Stimulated activated CD4-positive, alpha-beta T cell treated with anti-CD3 and anti-CD28 coated beads, Interleukin-12 subunit alpha, Interleukin-12 subunit beta, amount 100 ng/mL, for 24 hours (primary cell): ENCODE data around the gene HSPA12B.
A peak's percentile ranks its signal among the peaks of the same experiment; 100 is the strongest.

Source experiments
- DNase-seq, 2 experiments: peaks; one replicate each; pipeline ENCODE4 v3.0.0-alpha.2; 2020; ENCODE audit warnings: low read depth in 2 of 2

HSPA12B gene

DNA sequence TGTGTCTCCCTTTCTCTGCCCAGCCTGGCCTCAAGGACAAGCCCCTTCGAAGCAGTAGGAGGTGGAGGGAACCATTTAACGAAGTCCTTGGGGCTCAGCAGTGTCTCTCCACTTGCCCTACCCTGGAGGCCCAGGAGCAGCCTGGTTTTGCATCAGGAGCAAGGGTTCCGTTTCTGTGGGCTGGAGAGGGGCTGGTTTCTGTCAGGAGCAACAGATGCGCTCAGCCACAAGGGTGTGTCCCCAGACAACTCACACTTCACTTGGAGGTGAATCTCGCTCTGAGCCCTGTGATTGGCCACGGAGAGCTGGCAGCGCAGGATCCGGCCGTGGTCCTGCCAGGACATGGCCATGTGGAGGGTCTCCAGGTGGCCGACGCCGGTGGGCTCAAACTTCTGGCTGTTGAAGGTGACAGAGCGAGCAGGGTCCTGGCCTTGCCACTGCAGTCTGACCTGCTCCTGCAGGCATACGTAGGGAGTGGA, 27.0 kb upstream of the HSPA12B start:
- DNase-seq = no peak

DNA sequence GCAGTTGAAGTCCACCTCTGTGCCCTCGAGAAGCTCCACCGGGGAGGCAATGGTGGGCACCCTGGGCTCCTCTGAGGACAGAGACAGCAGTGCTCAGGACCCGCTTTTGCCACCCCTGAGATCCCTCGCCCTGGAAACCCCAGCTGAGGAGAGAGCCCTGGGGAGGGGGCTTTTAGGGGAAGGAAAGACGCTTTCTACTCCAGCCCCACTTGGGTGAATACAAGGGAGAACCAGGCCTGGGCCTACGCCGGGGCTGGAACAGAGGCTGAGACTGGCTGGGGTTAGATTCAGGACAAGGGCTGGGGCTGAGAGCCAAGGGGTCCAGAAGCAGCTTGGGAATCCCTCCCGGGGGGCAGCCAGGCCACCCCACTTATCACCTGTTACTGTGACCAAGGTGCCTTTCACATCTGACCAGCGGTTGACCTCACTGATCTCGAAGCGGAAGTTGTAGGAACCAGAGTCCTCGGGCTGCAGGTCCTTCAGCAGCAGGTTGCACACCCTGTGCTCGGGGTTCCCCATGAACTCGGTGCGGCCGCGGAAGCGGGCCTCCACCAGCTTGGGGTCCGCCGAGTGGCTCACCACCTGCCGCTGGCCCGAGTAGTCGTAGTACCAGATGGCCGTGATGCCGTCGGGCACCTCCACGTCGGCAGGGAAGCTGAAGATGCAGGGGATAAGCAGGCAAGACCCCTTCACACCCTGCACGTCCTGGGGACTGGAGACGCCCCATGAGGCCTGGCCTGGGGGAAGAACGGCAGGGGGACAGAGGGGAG, 26.3 kb upstream of the HSPA12B start:
- no peak for DNase-seq

DNA sequence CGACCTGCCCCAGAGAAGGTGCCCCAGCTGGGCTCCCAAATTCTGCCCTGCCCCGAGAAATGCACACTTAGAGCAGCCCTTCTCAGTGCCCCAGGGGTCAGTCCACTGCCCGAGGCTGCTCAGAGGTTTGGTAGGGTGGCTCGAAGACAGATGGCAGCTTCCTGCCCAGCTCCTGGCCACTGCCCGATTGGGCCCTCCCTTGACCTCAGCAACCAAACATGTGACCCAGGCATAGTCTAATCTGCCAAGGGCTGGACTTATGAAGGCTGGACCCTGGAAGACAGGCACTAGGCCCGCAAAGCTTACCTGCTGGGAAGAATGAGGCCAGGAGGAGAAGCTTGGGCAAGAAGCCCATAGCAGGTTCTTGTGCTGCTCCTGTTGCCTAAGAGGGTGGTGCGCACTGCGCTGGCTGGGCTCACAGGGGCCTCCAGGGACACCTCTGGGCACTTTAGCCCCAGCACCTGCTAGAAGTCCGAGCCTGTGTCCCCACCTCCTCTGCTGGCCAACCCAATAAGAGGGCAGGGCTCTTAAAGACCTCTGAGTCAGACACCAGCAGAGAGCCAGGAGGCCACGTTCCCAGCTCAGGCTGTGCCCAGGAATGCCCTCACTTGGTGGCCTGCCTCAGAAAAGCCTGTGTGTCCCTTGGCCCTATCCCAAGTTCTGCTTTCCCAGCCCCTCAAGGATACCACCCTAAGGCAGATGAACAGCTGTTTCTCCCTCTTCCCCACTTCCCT, 25.5 kb upstream of the HSPA12B start:
- no peak for DNase-seq

DNA sequence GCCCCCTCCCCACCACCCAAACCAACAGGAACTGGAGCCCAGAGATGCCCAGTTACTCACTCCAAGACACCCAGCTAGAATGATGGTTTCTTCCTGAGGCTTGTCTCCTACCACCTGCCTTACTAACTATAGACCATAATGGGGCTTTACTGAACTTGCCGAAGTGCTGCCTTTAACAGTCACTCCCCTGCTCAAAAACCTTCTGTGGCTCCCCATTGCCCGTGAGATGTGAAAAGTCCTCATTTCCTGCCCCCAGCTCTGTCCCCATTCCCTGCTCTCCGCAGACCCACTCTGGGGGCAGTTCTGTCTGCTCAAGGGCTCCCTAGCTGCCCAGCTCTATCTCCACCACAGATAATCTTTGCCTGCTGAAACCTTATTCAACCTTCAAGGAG, 25.0 kb upstream of the HSPA12B start:
- no peak for DNase-seq

DNA sequence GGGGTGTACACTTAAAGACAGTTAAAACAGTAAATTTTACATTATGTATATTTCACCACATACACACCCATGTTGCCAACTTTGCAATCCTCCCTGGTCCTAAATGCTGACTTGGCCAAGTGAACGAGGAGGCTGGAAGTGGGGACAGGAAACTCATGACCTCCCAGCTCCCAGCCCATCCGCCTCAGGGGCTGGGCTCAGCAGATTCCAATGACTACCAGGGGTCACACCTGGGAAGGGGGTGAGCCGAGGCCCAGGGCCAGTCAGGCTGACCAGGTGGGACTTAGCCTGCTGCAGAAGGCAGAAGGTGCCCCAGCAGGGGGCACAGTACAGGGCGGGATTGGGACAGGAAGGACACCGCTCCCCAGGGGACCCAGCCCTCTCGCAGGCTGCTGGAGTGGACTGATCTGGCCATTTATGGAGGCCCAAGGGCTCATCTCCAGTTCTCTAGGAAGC, 22.4 kb upstream of the HSPA12B start:
- DNase-seq = no peak

DNA sequence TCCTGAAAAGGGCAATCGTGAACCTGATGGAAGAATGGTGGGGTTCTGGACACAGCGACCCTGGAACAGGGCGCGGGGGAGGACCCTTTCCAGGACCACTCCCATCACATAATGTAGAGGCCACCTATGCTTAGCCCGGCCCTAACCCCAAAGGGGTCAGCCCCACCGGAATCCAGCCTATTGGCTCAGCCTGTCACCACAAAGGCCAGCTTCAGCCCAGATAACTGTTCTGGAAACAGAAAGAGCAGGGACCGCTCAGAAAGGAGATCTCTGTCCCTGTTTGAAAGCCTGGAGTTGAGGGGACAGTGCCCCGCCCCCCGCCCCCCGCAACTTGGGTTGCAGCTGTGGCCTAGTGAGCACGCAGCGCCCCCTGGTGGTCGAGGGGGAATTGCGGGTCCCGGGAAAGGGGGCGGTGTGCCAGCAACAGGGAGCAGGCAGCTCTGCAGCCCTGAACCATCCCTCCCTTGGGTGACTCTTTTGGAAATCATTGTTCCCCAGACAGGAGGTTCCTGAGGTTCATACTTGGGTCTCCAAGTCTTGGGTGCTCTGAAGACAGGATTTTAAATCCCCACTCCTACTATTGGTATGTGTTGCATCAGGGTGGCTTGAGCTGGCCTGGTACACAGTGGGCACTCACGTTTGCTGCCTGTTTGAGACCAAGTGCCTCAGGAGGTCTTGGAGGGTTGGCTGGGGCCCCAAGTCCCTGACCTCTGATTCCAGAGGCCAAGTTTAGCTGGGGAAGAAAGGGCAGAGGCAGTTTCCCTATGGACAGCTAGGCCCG, 21.6 kb upstream of the HSPA12B start:
- DNase-seq = peak; percentile 43 to 77

DNA sequence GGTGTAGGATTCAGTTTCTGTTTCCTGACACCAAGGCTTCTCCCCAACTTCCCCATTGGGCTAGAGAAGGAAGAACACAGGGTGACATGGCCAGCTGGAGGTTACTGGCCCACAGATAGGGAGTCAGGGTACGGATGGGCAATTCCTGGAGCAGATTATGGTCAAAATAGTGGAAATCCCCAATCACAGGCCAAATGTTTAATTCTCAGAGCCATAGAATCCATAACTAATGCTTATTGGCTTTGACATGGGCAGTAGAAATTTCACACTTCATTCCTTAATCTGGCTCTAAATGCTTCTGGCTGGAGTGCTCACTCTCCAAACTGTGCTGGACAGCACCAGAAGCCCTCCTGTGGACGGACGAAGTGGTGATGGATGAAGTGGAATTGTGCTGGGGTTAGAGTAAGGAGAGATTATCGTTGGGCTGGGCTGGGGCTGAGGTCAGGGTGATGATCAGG, 21.0 kb upstream of the HSPA12B start:
- no peak for DNase-seq

DNA sequence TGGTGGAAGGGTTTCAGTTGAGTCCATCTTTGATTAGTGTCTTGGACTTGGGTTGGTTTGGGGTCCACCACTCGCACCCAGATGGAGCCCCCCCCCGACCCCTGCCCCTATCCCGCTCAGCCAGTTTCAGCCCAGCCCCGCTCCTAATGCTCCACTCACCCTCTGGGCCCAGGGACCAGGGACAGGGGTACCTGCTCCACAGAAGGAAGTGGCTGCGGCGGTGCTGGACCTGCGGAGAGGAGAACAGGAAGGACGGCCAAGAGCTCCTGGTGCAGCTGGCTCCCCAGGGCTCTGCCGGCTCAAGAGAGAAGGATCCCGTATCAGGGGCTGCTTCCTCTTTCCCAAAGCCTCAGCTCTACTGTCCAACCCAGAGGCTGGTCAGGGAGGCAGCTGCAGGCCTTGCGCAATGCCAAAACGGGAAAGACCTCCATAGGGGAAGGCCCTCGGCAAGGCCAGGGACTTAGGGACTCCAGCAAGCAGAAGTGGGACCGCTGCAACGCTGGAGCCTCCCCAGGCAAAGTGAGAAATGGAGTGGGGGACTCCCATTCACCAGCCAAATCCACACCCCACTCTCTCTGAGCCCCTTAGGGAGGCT, 20.1 kb upstream of the HSPA12B start, which contains the start of gene SIGLEC1:
Gene SIGLEC1, minus strand, starts transcription at position 322 of the 595 bp plus-strand sequence. CDS start 5,472 bp downstream, outside the sequence.
- no peak for DNase-seq

DNA sequence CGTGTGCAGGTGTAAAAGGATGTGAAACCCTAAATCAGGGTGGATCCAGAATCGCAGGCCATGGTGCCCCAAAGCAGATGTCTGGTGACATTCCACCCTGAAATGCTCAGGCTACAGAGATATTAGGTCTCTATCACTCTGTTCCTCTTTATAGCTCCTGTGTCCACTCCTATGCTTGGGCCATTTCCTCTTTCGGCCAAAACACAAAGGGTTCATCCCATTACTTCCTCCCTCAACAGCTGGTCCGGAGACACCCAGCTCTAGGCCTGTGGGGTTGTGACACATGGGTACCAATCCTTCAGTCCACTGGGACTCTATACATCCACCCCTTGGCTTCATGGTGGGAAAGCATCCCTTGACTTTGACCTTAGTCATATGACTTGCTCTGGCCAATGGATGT, 18.4 kb upstream of the HSPA12B start:
- no peak for DNase-seq

DNA sequence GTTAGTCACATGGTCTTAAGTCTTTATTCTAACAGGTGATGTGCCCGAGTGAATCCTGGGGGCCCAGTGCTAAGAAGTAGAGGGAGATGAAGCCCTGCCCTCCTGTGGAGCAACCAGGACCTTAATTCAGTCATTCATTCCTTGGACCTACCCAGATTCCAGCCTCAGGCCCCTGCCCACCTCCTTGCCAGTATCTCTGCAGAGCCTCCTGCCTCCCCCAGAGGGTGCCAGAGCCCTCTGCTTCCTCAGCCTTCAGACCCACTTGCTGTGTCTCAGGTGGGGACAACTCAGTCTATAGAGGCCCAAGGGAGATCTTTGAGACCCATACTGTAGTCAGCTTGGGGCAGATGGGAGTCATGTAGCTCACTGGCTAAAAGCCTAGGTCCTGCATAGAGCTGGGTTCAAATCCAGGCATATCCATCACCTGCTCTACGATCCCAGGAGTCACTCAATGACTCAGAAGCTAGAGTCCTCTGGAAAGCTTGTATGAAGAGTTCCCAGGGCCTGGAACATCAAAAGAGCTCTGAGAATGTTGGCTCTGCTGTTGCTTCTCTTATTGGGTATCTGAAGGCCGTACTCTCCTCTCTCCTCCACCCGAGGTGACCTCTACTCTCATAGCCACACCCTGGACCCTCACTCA, 16.2 kb upstream of the HSPA12B start:
- DNase-seq = peak in 1 of 2 experiments; percentile 8

DNA sequence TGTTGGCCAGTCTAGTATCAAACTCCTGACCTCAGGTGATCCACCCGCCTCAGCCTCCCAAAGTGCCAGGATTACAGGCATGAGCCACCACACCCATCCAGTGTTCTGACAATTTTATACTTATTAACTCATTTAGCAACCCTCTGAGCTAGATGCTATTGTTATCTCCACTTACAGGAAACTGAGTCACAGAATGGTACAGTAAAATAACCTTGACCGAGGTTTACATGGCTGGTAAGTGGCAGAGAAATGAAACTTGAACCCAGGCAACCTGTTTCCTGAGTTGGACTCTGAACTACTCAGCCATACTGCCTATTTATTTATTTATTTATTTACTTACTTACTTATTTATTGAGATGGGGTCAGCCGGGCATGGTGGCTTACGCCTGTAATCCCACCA, 13.4 kb upstream of the HSPA12B start:
- no peak for DNase-seq

DNA sequence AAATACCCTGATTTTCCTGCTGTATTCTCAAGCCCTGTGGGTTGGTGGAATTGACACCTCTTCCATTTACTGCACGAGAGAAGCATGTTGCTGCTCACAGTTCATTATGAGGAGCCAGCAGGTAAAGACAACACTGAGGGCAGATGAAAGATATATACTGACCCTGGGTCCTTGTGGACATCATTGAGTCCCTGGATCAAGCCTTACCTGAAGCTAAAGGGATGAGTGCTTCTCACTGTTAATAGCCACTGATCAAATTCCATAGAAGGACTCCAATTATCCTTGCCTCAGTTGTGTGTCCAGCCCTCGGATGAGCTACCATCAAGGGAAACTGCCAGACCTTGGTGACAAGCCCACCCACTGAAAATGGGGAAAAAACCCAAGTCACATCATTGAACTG, 12.4 kb upstream of the HSPA12B start:
- no peak for DNase-seq

DNA sequence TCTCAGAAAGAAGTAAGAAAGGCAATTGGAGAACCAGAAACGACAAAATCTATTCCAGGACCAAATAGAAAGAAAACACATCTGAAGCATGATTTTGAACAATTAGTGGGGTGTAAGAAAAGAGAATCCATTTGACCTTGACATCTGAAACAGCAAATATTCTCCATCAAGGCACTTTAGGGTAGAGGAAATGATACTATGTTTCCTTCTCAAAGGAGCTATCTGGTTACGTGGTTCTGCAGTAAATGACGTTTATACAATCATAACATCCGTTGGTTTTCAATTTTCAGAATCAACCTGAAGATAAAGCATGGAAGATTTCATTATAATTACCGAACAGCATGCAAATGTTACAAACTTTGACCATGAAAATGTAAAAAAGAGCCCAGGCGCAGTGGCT, 11.9 kb upstream of the HSPA12B start:
- no peak for DNase-seq

DNA sequence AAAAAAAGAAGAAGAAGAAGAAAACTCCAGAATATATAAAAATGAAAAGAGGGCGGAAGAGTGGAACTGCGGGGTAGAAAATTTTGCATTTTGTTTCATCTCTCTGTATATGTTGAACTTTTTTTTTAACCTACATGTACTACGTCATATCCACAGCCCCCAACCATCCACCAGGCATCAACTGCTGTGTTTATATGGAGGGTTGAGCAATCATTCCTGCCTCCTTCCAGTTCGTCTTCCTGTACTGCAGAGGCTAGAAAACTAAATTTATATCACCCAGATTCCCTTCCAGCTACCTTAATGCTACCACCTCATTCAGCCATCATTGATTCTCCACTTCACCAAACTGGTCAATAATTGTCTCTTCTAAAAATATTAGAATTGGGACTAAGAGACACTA, 10.6 kb upstream of the HSPA12B start:
- DNase-seq = no peak

DNA sequence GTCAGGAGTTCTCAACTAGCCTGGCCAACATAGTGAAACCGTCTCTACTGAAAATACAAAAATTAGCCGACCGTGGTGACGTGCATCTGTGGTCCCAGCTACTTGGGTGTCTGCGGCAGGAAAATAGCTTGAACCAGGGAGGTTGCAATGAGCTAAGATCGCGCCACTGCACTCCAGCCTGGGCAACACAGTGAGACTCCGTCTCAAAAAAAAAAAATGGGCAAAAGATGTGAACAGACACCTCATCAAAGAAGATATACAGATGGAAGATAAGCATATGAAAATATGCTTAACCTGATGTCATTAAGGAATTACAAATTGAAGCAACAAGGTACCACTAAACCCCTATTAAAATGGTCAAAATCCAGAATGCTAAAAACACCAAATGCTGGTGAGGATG, 9.2 kb upstream of the HSPA12B start:
- DNase-seq = no peak

DNA sequence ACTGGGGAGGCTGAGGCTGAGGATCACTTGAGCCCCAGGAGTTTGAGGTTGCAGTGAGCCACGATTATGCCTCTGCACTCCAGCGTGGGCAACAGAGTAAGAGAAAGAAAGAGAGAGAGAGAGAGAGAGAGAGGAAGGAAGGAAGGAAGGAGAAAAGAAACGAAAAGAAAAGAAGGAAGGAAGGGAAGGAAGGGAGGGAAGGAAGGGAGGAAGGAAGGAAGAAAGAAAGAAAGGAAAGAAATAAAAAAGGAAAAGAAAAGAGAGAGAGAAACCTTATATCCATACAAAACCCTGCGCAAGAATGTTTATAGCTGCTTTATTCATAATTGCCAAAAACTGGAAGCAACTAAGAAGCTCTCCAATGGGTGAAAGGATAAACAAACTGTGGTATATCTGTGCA, 8.1 kb upstream of the HSPA12B start:
- DNase-seq = no peak

DNA sequence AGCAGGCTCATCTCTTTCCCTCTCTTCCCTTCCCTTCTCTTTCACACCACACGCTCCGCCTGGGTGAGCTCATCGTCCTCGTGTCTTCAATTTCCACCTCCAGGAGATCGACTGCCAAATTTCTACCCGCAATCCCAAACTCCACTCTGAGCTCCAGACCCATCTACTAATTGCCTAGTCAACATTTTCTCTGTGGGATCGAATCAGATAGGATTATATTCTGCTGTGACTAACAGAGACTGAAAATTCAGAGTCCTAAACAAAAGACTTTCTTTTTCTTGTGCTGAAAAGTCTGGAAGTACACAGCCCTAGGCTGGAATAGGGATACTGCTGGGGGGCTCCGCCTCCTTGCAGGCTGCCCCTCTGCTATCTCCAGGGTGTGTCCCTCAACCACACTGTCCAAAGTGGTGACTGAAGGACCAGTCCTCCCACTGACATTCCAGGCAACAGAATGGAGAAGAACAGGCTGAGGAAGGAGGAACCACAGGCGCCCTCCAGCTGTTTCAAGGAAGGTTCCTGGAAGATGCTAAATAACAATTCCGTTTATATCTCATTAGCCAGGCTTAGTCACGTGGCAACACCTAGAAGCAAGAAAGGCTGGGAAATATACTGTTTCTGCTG, 5.0 kb upstream of the HSPA12B start:
- no peak for DNase-seq

DNA sequence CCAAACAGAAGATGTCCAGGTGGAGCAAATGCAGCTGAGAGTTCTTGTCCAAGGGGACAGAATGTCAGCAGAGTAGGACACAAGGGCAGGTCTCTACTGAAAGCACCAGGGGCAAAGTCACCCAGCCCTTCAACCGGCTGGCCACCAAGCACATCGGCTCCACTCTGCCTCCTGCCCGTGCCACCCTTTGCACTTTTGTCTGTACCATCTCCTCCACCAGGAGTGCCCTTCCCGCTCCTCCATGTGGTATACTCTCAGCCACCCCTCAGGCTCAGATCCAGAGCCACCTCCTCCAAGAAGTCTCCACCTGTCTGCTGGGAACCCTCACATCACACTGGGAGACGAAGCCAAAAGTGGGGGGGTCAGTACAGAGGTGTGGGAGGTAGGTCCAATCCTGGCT, 4.1 kb upstream of the HSPA12B start:
- no peak for DNase-seq

DNA sequence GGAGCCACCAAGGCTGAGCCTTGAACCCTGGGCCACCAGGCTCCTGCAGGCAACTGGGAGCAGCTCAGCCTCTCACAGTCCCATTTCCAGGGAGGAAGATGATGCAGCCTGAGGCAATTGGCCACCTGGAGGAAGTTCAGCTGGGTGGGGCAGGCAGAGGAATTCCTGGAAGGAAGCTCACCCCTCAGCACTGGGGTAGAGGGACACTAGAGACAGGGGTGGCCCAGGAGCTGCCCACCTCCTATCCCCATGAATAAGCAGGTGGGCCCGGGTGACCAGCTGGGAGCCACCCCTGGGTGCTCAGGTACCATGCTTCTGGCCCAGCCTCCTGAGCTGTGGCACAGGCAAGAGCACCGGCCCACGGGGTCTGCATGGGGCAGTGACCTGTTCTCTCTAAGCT, 3.6 kb upstream of the HSPA12B start:
- no peak for DNase-seq

DNA sequence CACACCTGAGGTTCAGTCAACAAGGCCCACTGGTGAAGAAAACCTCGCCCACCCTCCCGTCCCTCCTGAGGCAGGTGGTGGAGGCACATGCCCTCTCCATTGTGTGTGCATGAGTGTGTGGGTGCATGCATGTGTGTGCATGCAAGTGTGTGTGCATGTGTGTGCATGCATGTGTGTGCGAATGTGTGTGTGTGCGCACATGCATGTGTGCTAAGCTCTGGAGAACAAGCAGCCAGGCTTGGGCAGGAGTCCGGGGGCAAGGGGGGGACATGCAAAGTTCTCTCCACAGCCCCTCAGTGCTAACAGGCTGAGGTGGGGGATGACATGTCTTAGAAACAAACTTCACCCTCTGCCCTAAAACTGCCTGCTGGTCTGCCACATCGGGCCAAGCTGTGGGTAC, 3.1 kb upstream of the HSPA12B start:
- no peak for DNase-seq
